ENCODE measurements around the gene ZXDC.

GRCh38 chr3:126459111-126459762 is 16.5 kb downstream of the ZXDC start:
- TF ChIP-seq POLR2A (IDR thresholded peaks at IDR 0.05; ENCODE audit: low read depth, low read length), result no peak
- no peak for TF ChIP-seq POLR2AphosphoS5 (IDR thresholded peaks at IDR 0.05; ENCODE audit: low read depth, low read length)
- TF ChIP-seq TAF1 (IDR thresholded peaks at IDR 0.05; ENCODE audit: borderline replicate concordance, low read depth, low read length), result no peak

All from GM12892 (cell line).